LNCaP clone FGC (cell line): Measurements from ENCODE around the gene BTD.

Experiments
- DNase-seq: peaks from one replicate; pipeline ENCODE4 v3.0.0-alpha.2; 2011; ENCODE audit warnings: low read depth
- H3K4me3 ChIP-seq: 2 replicates; pipeline ENCODE4 v1.5.1; 2011; ENCODE audit warnings: mild to moderate bottlenecking, low read depth, low read length, control low read depth
- TF ChIP-seq, protein P1 (sequence below): IDR thresholded peaks from 2 replicates; pipeline ENCODE4 v1.5.1; 2012; ENCODE audit warnings: mild to moderate bottlenecking; ENCODE audit not compliant: control insufficient read depth, insufficient read depth; ENCODE audit errors: extremely low read depth

Gene BTD

DNA sequence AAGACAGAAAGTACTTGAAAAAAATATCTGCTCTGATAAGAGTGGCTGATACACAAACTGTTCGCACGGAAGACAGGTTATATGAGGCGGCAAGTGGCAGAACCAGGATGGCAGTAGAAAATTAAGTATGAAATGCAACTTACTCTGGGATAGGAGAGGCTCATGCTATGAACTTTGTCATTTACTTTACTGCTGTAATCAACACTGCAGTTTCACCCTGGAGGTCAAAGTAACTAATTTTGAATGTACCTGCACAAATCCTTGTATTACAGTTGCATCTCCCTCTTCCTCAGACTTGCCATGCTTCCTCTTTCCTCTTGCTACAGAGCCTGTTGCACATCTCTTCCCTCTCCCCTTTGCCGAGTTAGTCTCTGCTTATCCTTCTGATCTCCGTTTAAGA lies 39.0 kb upstream of the BTD start:
- no peak for DNase-seq
- no peak overlapping the region for H3K4me3 ChIP-seq
- TF ChIP-seq, protein P1, sequence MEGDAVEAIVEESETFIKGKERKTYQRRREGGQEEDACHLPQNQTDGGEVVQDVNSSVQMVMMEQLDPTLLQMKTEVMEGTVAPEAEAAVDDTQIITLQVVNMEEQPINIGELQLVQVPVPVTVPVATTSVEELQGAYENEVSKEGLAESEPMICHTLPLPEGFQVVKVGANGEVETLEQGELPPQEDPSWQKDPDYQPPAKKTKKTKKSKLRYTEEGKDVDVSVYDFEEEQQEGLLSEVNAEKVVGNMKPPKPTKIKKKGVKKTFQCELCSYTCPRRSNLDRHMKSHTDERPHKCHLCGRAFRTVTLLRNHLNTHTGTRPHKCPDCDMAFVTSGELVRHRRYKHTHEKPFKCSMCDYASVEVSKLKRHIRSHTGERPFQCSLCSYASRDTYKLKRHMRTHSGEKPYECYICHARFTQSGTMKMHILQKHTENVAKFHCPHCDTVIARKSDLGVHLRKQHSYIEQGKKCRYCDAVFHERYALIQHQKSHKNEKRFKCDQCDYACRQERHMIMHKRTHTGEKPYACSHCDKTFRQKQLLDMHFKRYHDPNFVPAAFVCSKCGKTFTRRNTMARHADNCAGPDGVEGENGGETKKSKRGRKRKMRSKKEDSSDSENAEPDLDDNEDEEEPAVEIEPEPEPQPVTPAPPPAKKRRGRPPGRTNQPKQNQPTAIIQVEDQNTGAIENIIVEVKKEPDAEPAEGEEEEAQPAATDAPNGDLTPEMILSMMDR: no peak

DNA sequence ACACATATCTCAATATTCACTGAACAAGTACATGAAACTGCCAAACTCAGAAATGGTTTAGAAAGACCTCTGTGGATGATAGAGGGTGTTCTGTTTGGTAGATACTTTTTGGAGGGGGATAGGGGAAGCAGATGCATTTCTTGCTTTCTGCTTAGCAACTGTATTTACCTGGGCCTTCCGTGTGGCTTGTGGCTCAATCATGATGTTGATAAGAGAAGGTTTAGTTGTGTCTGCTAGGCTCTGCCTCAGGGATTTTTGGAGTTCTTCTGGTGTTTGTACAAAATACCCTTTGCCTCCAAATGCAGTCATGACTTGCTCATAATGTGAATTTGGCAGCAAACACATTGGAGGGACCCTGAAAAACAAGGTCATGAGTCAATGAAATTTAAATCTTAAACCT lies 38.4 kb upstream of the BTD start:
- DNase-seq: no peak
- no peak overlapping the region for H3K4me3 ChIP-seq
- TF ChIP-seq, protein P1: no peak

DNA sequence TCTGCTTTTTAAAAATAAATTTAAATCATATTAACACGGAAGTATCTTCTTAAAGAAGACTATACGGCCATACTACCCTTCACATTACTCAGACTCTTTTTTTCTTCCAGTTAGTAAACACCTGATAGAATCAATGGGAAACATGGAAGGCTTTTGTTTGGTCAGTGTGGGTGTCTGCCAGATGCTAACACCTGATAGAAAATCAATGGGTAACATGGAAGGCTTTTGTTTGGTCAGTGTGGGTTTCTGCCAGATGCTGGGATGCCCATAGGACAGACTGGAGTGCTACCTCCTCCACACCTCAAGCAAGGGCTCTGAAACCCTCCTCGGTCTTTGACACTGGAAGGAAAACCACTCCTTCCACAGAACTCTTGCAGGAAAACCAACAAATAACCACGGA lies 29.4 kb upstream of the BTD start:
- TF ChIP-seq, protein P1: no peak
- DNase-seq: no peak
- H3K4me3 ChIP-seq: no peak overlapping the region

DNA sequence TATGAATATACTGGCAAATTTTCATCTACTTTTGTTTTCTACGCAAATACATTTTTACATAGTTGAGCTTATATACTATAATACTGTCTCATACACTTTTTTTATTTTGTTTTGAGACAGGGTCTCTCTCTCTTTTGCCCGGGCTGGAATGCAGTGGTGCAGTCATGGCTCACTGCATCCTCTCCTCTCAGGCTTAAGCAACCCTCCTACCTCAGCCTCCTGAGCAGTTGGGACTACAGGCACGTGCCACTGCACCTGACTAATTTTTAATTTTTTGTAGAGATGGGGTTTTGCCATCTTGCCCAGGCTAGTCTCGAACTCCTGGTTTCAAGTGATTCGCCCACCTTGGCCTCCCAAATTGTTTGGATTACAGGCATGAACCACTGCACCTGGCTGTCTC lies 26.1 kb upstream of the BTD start:
- H3K4me3 ChIP-seq: no peak overlapping the region
- DNase-seq: no peak
- TF ChIP-seq, protein P1: no peak

DNA sequence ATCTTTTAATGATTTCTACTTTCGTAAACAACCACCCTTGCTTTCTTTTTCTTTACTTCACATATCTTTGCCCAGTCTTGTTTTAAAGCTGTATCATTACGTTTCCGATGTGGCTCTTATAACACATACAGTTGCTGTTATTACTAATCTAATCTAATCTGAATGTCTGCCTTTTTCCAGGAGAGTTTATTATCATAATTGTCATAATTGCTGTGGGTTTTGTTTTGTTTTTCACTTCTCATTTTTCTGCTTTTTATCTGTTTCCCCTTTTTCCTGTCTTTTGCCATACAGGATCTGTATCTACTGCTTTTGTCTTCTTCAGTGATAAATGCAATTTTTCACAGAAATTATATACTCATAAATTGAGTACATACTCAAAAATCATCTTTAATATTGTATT lies 25.1 kb upstream of the BTD start:
- no peak for DNase-seq
- TF ChIP-seq, protein P1: no peak
- H3K4me3 ChIP-seq: no peak overlapping the region

DNA sequence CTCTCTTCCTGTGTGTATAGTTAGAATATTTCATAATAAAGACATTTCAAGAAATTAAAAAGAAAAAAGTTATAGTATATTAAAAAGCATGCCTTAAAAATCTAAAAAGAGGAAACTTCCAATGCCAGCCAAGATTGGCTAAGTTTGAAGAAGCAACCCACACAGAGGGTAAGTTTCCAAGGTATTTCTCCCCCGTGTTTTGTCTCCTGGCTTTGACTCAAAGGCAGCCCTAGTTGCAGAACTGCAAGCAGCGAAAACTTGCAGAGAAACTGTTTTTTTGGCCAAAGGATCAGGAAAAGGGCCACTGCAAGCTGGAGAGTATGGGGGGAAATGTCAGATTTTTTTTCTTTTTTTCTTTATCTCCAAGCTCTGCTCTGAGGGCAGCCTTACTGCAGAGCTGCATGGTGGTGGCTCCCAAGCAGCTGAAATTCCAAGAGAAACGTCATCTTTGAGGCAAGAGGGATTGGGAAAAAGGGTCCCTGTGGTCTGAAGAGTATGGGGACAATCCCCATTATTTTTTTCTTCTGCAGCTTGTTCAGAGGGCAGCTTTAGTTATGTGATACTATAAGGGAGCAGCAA lies 23.2 kb upstream of the BTD start:
- TF ChIP-seq, protein P1: no peak
- no peak for DNase-seq
- no peak overlapping the region for H3K4me3 ChIP-seq

DNA sequence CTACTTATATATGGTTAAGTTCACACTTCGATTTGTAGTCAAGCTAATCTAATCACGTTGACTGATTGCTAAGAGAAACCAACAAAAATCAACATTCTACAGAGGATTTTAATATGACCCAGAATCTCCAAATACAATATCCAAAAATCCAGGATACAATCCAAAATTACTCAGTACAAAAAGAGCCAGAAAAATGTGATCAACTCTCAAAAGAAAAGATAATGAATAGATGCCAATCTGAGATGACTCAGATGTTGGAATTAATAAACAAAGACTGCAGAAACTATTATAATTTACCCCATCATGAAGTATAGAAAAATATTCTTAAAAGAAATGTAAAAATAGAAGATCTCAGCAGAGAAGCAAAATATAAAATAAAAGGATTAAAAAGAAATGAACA lies 22.5 kb upstream of the BTD start:
- no peak for DNase-seq
- TF ChIP-seq, protein P1: no peak
- H3K4me3 ChIP-seq: no peak overlapping the region
